Brain microvascular endothelial cell (primary cell): Measurements from ENCODE around the gene NRG2.

Experiments
- DNase-seq: peaks from one replicate; pipeline ENCODE4 v3.0.0-alpha.2; 2020
- H3K27ac ChIP-seq: fragments of 250-450 bp; sonication (Bioruptor Pico); 2 replicates; pipeline ENCODE4 v1.5.1; 2020; ENCODE audit warnings: mild to moderate bottlenecking, moderate library complexity
- H3K27me3 ChIP-seq: fragments of 250-450 bp; sonication (Bioruptor Pico); replicated peaks from 2 replicates; pipeline ENCODE4 v1.5.1; 2020; ENCODE audit warnings: mild to moderate bottlenecking
- H3K36me3 ChIP-seq: fragments of 250-450 bp; sonication (Bioruptor Pico); replicated peaks from 2 replicates; pipeline ENCODE4 v1.5.1; 2020; ENCODE audit warnings: mild to moderate bottlenecking
- H3K4me3 ChIP-seq: 2 replicates; pipeline ENCODE4 v1.5.1; 2011; ENCODE audit warnings: low read depth, mild to moderate bottlenecking, control low read depth, low read length, moderate library complexity
- CTCF ChIP-seq: IDR thresholded peaks from 2 replicates; pipeline ENCODE4 v1.5.1; 2011; ENCODE audit warnings: low read depth, mild to moderate bottlenecking, moderate library complexity, low read length, control low read depth, inconsistent platforms; ENCODE audit errors: missing control alignments
- in situ Hi-C: cut with HindIII; loops from 2 replicates; pipeline ENCODE4 v1.10.0; 2017; ENCODE audit warnings: low sequenced_read_pairs, low pct_ligation_motif_present

The NRG2 gene

GRCh38 chr5:140017397-140018095 is 25.6 kb downstream of the NRG2 start:
- peaks cover 6% of the 10 kb centered on the region for H3K27me3 ChIP-seq
- no peaks in the 10 kb centered on the region for H3K36me3 ChIP-seq
- no peak overlapping the region for H3K27ac ChIP-seq
- DNase-seq = no peak
- H3K4me3 ChIP-seq = no peak overlapping the region
- in situ Hi-C loops = no loop called here
- TF ChIP-seq CTCF = no peak

GRCh38 chr5:140015706-140016105 is 27.4 kb downstream of the NRG2 start:
- Histone ChIP-seq H3K36me3 (no peaks in the 10 kb centered on the region), H3K27ac (no peak overlapping the region), H3K27me3 (peaks cover 6% of the 10 kb centered on the region), H3K4me3 (no peak overlapping the region)
- TF ChIP-seq CTCF = no peak
- DNase-seq = no peak
- in situ Hi-C loops = no loop called here

- no peak for DNase-seq
- Histone ChIP-seq H3K36me3 (no peaks in the 10 kb centered on the region), H3K27ac (no peak overlapping the region), H3K4me3 (no peak overlapping the region), H3K27me3 (peaks cover 6% of the 10 kb centered on the region)
- in situ Hi-C loops = no loop called here
- TF ChIP-seq CTCF = no peak
Measured at GRCh38 chr5:140014751-140015150, 28.3 kb downstream of the NRG2 start.

- in situ Hi-C loops = no loop called here
- TF ChIP-seq CTCF = no peak
- Histone ChIP-seq H3K27me3 (peaks cover 6% of the 10 kb centered on the region), H3K36me3 (no peaks in the 10 kb centered on the region), H3K4me3 (no peak overlapping the region), H3K27ac (no peak overlapping the region)
- no peak for DNase-seq
Measured at GRCh38 chr5:140013536-140013935, 29.6 kb downstream of the NRG2 start.

- in situ Hi-C loops = no loop called here
- Histone ChIP-seq H3K4me3 (no peak overlapping the region), H3K27ac (no peak overlapping the region), H3K36me3 (no peaks in the 10 kb centered on the region), H3K27me3 (peaks cover 4% of the 10 kb centered on the region)
- DNase-seq = no peak
- no peak for TF ChIP-seq CTCF
Measured at GRCh38 chr5:140012443-140012842, 30.7 kb downstream of the NRG2 start.

- in situ Hi-C loops = no loop called here
- DNase-seq = peak; percentile 11
- H3K27me3 ChIP-seq = peaks cover 12% of the 10 kb centered on the region
- H3K27ac ChIP-seq = no peak overlapping the region
- no peak overlapping the region for H3K4me3 ChIP-seq
- no peaks in the 10 kb centered on the region for H3K36me3 ChIP-seq
- TF ChIP-seq CTCF = no peak
Measured at GRCh38 chr5:140011297-140011802, 31.7 kb downstream of the NRG2 start.
